Measurements from ENCODE around the gene EFCAB12. TPM values are rescaled to one million over a fixed set of nuclear protein-coding genes. Genes with fewer than 3 reads are reported as not detected.
"Not testable (repeated sequence)": the region's sequence is repeated elsewhere in the genome, so short reads cannot be mapped to it uniquely, and the experiment has no call there.

Gene EFCAB12
- total RNA-seq, 2 experiments from 2014 or later = 3.2 to 3.4 TPM

- Mint-ChIP-seq H3K4me1 (ENCODE audit: low read depth) (peaks cover 38% of the 10 kb centered on the region), H3K4me3 (peak overlapping the region; percentile 91), H3K36me3 (ENCODE audit: low read depth) (peaks cover 43% of the 10 kb centered on the region), H3K27ac (peak overlapping the region; percentile 94), H3K27me3 (no peaks in the 10 kb centered on the region), H3K9me3 (no peaks in the 10 kb centered on the region)
- intact Hi-C loops (cut with DNase I, micrococcal nuclease) = loop anchor here (2.0 to 5.0 kb wide), 5 partner anchors 30 to 121 kb away; partner anchors contain the start of genes EFCAB12 (in 1 of the 2), HMCES (in 1 of the 2), IFT122 (in 1 of the 2) and MBD4 (in 1 of the 2)
- Histone ChIP-seq H3K4me1 (ENCODE audit: insufficient read depth, low read length) (peaks cover 27% of the 10 kb centered on the region), H3K36me3 (ENCODE audit: insufficient read depth, low read length) (peaks cover 23% of the 10 kb centered on the region), H3K27me3 (ENCODE audit: control insufficient read depth in 1 of 2, insufficient read depth in 2 of 2, low read length in 2 of 2) (no peaks in the 10 kb centered on the region), H3K9me3 (ENCODE audit: control insufficient read depth in 1 of 2, insufficient read depth in 1 of 2, low read length in 2 of 2) (no peaks in the 10 kb centered on the region), H3K4me3 (ENCODE audit: low read length) (peak overlapping the region; percentile 82), H3K27ac (ENCODE audit: low read depth in 1 of 2, low read length in 2 of 2) (peak overlapping the region; percentile 68 to 97)
- ChIA-PET POLR2A (interaction anchor here (2.5 to 2.6 kb wide), 2 partner anchors 42 to 83 kb away, joined by 16 to 17 read pairs; partner anchors contain the start of genes IFT122 and MBD4), CTCF (interaction anchor here (1.5 to 1.7 kb wide), 2 partner anchors 30 to 41 kb away, joined by 6 to 10 read pairs; partner anchors contain the start of genes EFCAB12, IFT122 and MBD4)
- no peak for TF ChIP-seq CTCF (IDR thresholded peaks at IDR 0.05)
- peak; percentile 47 for ATAC-seq (ENCODE audit: poor library complexity)
- peak in 8 of 14 experiments; percentile 1 to 41 (median 10) for DNase-seq
Measured at GRCh38 chr3:129398803-129399144, 29.7 kb downstream of the EFCAB12 start.

- CTCF ChIA-PET; H3K27ac Mint-ChIP-seq; H3K4me3 ChIP-seq (ENCODE audit: low read length); DNase-seq; H3K27me3 Mint-ChIP-seq; ATAC-seq (ENCODE audit: poor library complexity); H3K27ac ChIP-seq (ENCODE audit: low read depth in 1 of 2, low read length in 2 of 2); H3K9me3 ChIP-seq (ENCODE audit: control insufficient read depth in 1 of 2, insufficient read depth in 1 of 2, low read length in 2 of 2); H3K4me3 Mint-ChIP-seq; POLR2A ChIA-PET; H3K27me3 ChIP-seq (ENCODE audit: control insufficient read depth in 1 of 2, insufficient read depth in 2 of 2, low read length in 2 of 2); intact Hi-C loops (cut with DNase I, micrococcal nuclease); H3K9me3 Mint-ChIP-seq: not testable (repeated sequence)
- peaks cover 20% of the 10 kb centered on the region for H3K4me1 ChIP-seq (ENCODE audit: insufficient read depth, low read length)
- Mint-ChIP-seq H3K36me3 (ENCODE audit: low read depth) (peaks cover 72% of the 10 kb centered on the region), H3K4me1 (ENCODE audit: low read depth) (peaks cover 31% of the 10 kb centered on the region)
- H3K36me3 ChIP-seq (ENCODE audit: insufficient read depth, low read length) = peaks cover 53% of the 10 kb centered on the region
Measured at GRCh38 chr3:129393760-129394564, 34.5 kb downstream of the EFCAB12 start.

GRCh38 chr3:129393271-129393670, 35.2 kb downstream of the EFCAB12 start:
- Histone ChIP-seq H3K27ac (ENCODE audit: low read depth in 1 of 2, low read length in 2 of 2) (no peak overlapping the region), H3K4me1 (ENCODE audit: insufficient read depth, low read length) (peaks cover 14% of the 10 kb centered on the region), H3K9me3 (ENCODE audit: control insufficient read depth in 1 of 2, insufficient read depth in 1 of 2, low read length in 2 of 2) (no peaks in the 10 kb centered on the region), H3K4me3 (ENCODE audit: low read length) (no peak overlapping the region), H3K27me3 (ENCODE audit: control insufficient read depth in 1 of 2, insufficient read depth in 2 of 2, low read length in 2 of 2) (no peaks in the 10 kb centered on the region), H3K36me3 (ENCODE audit: insufficient read depth, low read length) (peaks cover 56% of the 10 kb centered on the region)
- intact Hi-C loops (cut with DNase I, micrococcal nuclease) = no loop called here
- ATAC-seq (ENCODE audit: poor library complexity) (no peak), DNase-seq (no peak)
- ChIA-PET POLR2A (no interaction called here), CTCF (no interaction called here)
- H3K27ac Mint-ChIP-seq = no peak overlapping the region
- H3K36me3 Mint-ChIP-seq (ENCODE audit: low read depth) = peaks cover 73% of the 10 kb centered on the region
- H3K27me3 Mint-ChIP-seq = no peaks in the 10 kb centered on the region
- H3K9me3 Mint-ChIP-seq = no peaks in the 10 kb centered on the region
- no peak overlapping the region for H3K4me3 Mint-ChIP-seq
- H3K4me1 Mint-ChIP-seq (ENCODE audit: low read depth) = peaks cover 24% of the 10 kb centered on the region
- no peak for TF ChIP-seq CTCF (IDR thresholded peaks at IDR 0.05)

GRCh38 chr3:129392106-129392887, 36.1 kb downstream of the EFCAB12 start:
- H3K4me3 ChIP-seq (ENCODE audit: low read length); ATAC-seq (ENCODE audit: poor library complexity); H3K27ac ChIP-seq (ENCODE audit: low read depth in 1 of 2, low read length in 2 of 2); DNase-seq; H3K4me3 Mint-ChIP-seq; CTCF ChIA-PET; H3K27me3 ChIP-seq (ENCODE audit: control insufficient read depth in 1 of 2, insufficient read depth in 2 of 2, low read length in 2 of 2); H3K9me3 ChIP-seq (ENCODE audit: control insufficient read depth in 1 of 2, insufficient read depth in 1 of 2, low read length in 2 of 2); POLR2A ChIA-PET; H3K9me3 Mint-ChIP-seq; intact Hi-C loops (cut with DNase I, micrococcal nuclease); H3K27ac Mint-ChIP-seq; H3K27me3 Mint-ChIP-seq; H3K4me1 ChIP-seq (ENCODE audit: insufficient read depth, low read length): not testable (repeated sequence)
- H3K4me1 Mint-ChIP-seq (ENCODE audit: low read depth) = peaks cover 15% of the 10 kb centered on the region
- peaks cover 65% of the 10 kb centered on the region for H3K36me3 ChIP-seq (ENCODE audit: insufficient read depth, low read length)
- H3K36me3 Mint-ChIP-seq (ENCODE audit: low read depth) = peaks cover 78% of the 10 kb centered on the region

- H3K9me3 ChIP-seq (ENCODE audit: control insufficient read depth in 1 of 2, insufficient read depth in 1 of 2, low read length in 2 of 2); H3K4me3 ChIP-seq (ENCODE audit: low read length); H3K27ac Mint-ChIP-seq; H3K27ac ChIP-seq (ENCODE audit: low read depth in 1 of 2, low read length in 2 of 2); H3K9me3 Mint-ChIP-seq; H3K27me3 ChIP-seq (ENCODE audit: control insufficient read depth in 1 of 2, insufficient read depth in 2 of 2, low read length in 2 of 2); ATAC-seq (ENCODE audit: poor library complexity); DNase-seq; CTCF ChIA-PET; H3K4me1 ChIP-seq (ENCODE audit: insufficient read depth, low read length); intact Hi-C loops (cut with DNase I, micrococcal nuclease); H3K27me3 Mint-ChIP-seq; H3K4me1 Mint-ChIP-seq (ENCODE audit: low read depth); POLR2A ChIA-PET; H3K4me3 Mint-ChIP-seq: not testable (repeated sequence)
- H3K36me3 Mint-ChIP-seq (ENCODE audit: low read depth) = peaks cover 81% of the 10 kb centered on the region
- H3K36me3 ChIP-seq (ENCODE audit: insufficient read depth, low read length) = peaks cover 65% of the 10 kb centered on the region
Measured at GRCh38 chr3:129391583-129391982, 36.9 kb downstream of the EFCAB12 start.
